ENCODE results near the gene SLC15A4.

The SLC15A4 gene

DNA sequence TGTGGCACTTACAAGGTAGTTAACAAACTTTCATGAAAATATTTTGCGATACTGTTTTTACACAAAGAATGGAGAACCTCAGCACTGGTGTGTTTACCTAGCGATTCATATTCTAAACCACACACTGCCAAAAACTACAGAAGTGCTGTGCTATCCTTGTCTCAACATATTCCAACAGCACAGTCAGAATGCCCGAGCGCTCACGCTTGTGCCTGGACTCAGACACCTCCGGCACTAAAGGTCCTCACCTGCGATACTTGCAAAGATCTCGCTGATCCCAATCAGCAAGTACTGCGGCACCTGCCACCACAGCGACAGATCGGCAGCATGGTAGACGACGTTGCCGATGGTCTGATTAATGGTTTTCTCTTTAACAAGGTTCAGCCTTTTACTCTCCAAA, 23.2 kb downstream of the SLC15A4 start:
- H3K27ac Mint-ChIP-seq: no peak overlapping the region
- DNase-seq: no peak
- H3K36me3 Mint-ChIP-seq: peaks cover 68 to 84% of the 10 kb centered on the region in 2 donors
- H3K9me3 Mint-ChIP-seq: no peaks in the 10 kb centered on the region
- H3K27me3 Mint-ChIP-seq: no peaks in the 10 kb centered on the region
- ATAC-seq (replicated peaks): no peak
- no peak overlapping the region for H3K4me3 Mint-ChIP-seq
- H3K4me1 Mint-ChIP-seq: peaks cover 60 to 78% of the 10 kb centered on the region in 2 donors

DNA sequence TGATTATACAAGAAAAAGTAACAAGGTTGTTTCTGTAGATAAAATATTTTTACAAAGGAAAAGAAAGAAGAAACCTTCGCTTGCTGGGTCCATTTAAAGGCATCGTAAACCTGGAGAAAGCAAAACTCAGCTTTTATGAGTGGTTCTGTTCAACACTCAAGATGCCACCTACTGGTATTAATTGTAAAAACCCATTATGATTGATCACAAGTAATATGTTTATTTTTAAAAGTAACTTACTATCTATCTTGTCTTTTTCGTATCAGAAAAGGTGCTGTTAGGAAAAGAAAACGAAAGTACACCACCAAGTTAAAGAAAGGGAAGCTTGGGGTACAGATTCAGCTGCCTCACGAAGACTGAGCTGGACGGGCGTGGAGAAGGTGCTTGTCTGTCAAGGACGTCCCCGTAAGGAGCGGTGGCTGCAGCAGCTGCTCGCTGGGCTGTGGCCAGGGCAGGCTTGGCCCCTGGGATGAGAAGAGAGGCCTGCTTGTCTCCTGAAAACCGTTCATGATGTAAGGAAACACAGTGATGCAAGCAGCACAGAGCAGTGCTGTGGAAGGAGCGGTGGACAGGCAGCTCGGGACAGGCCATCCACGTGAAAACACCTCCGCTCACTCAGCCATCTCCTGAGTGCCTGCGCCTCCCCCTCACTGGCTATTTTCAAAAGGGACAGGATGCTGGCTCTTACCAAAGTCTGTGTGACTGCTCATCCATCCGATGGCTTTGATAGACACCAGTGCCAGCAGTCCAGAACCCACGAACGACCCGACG, 25.0 kb downstream of the SLC15A4 start:
- H3K4me3 Mint-ChIP-seq: peak overlapping the region; percentile 54 to 83
- H3K27ac Mint-ChIP-seq: peak overlapping the region; percentile 99
- H3K4me1 Mint-ChIP-seq: peaks cover 72 to 87% of the 10 kb centered on the region in 2 donors
- H3K9me3 Mint-ChIP-seq: no peaks in the 10 kb centered on the region
- peaks cover 81 to 91% of the 10 kb centered on the region in 2 donors for H3K36me3 Mint-ChIP-seq
- DNase-seq (no peak), ATAC-seq (replicated peaks) (no peak)
- H3K27me3 Mint-ChIP-seq: no peaks in the 10 kb centered on the region

DNA sequence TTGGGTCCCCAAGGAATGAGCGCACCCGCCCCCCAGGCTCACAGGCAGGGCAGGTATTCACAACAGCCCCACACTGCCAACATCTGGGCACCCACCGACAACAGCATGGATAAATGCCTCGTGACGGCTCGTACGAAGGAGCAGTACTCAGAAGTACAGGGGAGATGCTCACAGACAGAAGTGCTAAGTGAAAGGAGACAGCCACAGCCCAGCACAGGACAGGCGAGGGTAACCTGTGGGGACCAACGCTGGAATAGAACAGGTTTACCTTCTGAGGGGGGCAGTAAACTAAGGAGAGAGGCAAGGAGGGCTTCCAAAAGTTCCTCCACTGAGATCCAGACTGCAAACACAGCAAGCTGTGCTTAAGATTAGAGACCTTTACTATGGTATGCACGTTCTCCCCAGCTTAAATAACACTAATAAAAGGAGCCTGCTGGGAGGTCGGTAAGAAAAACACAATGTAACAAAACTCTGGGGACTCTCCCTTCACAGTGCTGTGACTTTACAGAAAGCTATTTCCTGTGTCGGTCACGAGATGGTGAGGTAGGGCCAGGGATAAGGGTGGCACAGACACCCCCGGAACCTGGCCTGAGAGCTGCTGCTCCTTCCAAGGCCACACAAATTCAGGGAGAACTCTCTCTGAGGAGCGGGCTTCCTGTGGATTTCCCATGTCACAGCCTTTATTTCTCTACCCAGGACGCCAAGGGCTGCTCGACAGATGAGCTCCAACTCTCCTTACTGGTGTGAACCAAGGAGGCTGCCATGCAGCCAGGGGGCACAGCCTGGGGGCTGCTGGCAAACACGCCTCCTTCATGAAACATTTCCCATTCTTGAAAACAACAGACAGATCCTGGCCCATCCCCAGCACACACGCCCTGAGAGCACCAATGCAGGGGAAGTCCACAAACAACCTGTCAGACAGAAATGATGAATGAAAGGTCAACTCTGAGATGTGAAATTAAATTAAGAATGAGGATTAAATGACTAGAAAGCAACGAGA, 26.3 kb downstream of the SLC15A4 start:
- Mint-ChIP-seq H3K4me1 (peaks cover 67 to 86% of the 10 kb centered on the region in 2 donors), H3K9me3 (no peaks in the 10 kb centered on the region), H3K27ac (peak overlapping the region; percentile 99), H3K36me3 (peaks cover 75 to 90% of the 10 kb centered on the region in 2 donors), H3K27me3 (no peaks in the 10 kb centered on the region), H3K4me3 (peak overlapping the region; percentile 81 to 83)
- no peak for DNase-seq
- peak; percentile 64 to 69 for ATAC-seq (replicated peaks)

DNA sequence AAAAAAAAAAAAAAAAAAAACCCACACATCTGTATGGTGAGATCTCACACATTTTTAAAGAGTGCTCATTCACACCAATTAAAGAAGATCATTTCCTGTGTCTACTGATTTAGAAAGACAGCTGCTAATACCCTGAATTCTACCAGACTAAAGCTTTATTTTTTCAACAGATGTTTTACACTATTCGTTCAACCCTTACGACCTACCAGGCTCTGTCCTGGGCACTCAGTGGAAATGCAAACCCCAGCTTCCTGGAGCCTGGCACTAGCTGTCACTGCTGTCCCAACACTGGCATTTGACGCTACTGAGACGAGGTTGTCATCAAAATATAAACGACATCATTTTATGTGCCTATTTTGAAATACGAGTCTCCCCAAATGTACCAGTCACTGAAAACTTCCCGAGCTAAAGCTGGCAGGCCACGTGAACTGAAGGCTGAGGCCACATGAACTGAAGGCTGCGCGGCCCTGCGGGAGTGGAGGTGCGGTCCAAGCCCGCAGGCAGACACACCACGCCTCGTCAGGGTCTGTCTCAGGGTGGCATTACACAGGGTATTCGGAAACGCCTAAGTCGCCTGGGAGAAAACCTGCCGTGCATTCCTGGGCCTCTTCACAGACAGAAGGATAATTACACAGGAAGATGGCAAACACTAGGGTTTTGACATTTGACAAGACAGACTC, 27.2 kb downstream of the SLC15A4 start:
- no peaks in the 10 kb centered on the region for H3K9me3 Mint-ChIP-seq
- H3K36me3 Mint-ChIP-seq: peaks cover 80 to 95% of the 10 kb centered on the region in 2 donors
- no peaks in the 10 kb centered on the region for H3K27me3 Mint-ChIP-seq
- peak overlapping the region; percentile 81 to 83 for H3K4me3 Mint-ChIP-seq
- peaks cover 66 to 86% of the 10 kb centered on the region in 2 donors for H3K4me1 Mint-ChIP-seq
- peak overlapping the region; percentile 99 for H3K27ac Mint-ChIP-seq
- DNase-seq (no peak), ATAC-seq (replicated peaks) (peak in 1 of 2 donors; percentile 8)

DNA sequence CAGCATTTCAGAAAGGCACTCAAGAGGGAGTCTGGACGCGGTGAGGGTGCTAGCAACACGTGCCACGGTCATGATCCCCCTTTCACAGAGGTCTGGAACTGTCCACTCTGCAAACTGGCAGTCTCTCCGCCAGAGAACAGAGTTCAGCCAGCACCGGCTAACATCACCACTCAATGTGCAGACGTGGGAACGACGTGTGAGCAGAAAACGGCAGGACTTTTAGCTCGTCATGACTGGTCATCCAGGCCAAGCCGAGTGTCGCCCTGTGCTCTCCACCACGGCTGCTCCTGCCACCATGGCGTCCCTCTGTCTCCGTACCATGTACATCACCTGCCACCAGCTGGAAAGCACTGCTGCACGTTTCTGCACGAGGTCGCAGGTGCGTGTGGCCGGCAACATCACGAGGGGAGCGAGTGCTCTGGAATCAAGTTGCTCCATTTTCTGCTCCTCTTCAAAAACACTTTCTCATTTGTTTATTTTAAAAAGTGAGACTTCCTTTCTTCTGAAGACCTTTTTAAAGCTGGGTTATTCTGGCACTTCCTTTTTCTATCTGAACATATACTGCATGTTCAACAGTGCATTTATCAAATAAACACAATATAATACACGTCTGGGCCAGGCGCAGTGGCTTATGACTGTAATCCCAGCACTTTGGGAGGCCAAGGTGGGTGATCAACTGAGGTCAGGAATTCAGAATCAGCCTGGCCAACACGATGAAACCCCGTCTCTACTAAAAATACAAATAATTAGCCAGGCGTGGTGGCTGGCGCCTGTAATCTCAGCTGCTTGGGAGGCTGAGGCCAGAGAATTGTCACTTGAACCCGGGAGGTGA, 28.0 kb downstream of the SLC15A4 start:
- DNase-seq (no peak), ATAC-seq (replicated peaks) (peak; percentile 22 to 51)
- Mint-ChIP-seq H3K9me3 (no peaks in the 10 kb centered on the region), H3K4me1 (peaks cover 72 to 92% of the 10 kb centered on the region in 2 donors), H3K27ac (peak overlapping the region; percentile 99), H3K27me3 (no peaks in the 10 kb centered on the region), H3K36me3 (peaks cover 85 to 96% of the 10 kb centered on the region in 2 donors), H3K4me3 (peak overlapping the region; percentile 59 to 81)

DNA sequence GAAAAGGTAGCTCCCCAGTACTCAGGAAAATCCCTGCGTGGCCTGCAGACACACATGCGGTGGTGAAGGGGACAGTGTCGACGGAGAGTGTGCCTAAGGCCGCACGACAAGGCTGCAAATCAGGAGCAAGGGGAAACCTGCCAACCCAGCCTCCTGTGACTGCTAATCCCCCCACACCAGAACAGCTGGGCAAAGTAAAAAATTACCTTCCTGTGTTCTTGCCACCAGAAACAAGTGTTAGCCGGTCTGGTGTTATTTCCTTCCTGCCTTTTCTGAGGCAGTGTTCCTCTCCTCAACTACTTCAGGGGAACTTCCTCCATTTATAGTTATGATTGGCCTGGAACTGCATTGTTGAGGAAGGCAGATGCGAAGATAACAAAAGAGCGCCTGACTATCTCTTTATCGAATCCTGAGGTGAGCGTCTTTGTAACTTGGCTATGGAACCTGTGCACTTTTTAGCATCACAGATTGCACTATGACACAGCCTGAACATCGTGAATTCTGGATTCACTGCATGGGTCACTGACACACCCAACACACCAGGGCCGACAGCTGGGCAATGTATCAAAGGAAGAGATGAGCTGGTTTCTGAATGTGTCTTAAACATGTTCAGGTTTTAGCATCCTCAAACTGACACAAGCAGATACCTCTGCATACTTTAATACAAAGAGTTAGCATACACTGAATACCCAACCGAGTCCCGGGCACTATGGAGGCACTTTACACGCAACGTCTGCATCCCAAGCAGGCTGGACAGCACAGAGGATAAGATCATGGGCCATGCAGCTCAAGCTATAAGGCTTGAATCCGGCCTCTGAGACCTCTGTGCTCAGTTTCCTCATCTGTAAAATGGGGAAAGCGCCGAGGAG, 28.9 kb downstream of the SLC15A4 start:
- Mint-ChIP-seq H3K4me1 (peaks cover 74 to 99% of the 10 kb centered on the region in 2 donors), H3K27me3 (no peaks in the 10 kb centered on the region), H3K9me3 (no peaks in the 10 kb centered on the region), H3K4me3 (peak overlapping the region; percentile 59 to 81), H3K36me3 (peaks cover 84 to 95% of the 10 kb centered on the region in 2 donors), H3K27ac (peak overlapping the region; percentile 99)
- DNase-seq (peak; percentile 67), ATAC-seq (replicated peaks) (peak; percentile 58 to 59)

DNA sequence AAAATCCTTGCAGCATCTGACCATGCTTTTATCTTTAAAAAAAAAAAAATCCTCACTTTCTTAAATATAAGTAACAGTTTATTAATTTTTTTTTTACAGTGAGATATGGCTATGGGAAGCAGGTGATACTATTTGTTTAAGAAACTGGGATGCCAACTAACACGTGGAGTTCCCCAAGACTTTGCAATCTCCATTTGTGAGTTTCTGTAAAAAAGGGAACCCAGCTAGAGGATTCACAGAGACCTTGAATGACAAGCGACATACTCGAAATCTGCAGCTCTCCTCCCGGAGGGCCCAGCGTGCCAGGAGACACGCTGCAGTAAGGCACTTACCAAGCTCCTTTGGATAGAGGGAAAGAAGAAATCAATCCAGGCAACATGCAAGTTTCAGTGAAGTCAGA, 30.1 kb downstream of the SLC15A4 start:
- H3K4me1 Mint-ChIP-seq: peaks cover 73 to 96% of the 10 kb centered on the region in 2 donors

DNA sequence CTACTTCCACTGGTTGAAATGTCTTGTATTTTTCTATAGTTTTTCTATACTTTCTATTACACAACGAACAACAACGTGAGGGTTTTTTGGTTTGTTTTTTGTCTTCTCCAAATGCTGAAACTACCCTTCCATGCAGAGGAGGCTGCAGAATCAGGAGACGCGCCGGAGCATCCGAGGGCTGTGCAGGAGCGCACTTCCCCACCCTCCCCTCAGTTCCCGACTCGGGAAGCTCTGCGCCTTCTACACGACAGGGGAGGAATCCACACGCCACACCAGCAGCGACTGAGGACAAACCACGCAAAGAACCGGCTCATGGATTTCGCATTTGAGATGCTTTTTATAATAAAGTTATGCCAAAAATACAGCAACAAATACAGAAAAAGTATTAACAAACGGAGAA, 30.9 kb downstream of the SLC15A4 start:
- Mint-ChIP-seq H3K36me3 (peaks cover 73 to 82% of the 10 kb centered on the region in 2 donors), H3K4me3 (no peak overlapping the region), H3K27me3 (no peaks in the 10 kb centered on the region), H3K4me1 (peaks cover 72 to 94% of the 10 kb centered on the region in 2 donors), H3K27ac (peak overlapping the region; percentile 95), H3K9me3 (no peaks in the 10 kb centered on the region)
- ATAC-seq (replicated peaks): no peak
- DNase-seq: no peak

More for the DNA sequence above, 30.1 kb downstream of the SLC15A4 start:
- peak overlapping the region; percentile 99 for H3K27ac Mint-ChIP-seq
- H3K36me3 Mint-ChIP-seq: peaks cover 77 to 87% of the 10 kb centered on the region in 2 donors
- no peaks in the 10 kb centered on the region for H3K9me3 Mint-ChIP-seq
- no peak for DNase-seq
- no peaks in the 10 kb centered on the region for H3K27me3 Mint-ChIP-seq
- ATAC-seq (replicated peaks): no peak
- H3K4me3 Mint-ChIP-seq: peak overlapping the region; percentile 59 to 72

DNA sequence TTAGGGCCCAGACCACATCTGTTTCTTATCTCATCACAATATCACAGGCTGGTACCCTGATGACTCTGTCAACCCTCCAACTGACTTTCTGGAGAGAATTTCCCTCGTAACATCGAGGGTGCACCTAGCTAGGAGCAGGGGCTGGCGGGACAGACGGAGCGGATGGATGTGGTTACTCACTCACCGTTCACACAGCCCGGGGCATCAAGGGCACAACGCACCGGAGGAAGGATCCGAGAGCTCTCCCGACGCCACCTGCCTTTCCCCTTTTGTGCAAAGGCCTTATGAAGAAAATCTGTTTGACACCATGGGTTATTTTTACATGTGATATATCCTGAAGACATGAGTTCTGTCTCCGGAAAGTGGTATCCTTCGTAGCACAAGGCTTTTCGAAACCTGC, 31.4 kb downstream of the SLC15A4 start:
- Mint-ChIP-seq H3K9me3 (no peaks in the 10 kb centered on the region), H3K27ac (peak overlapping the region; percentile 95), H3K36me3 (peaks cover 69 to 77% of the 10 kb centered on the region in 2 donors), H3K4me1 (peaks cover 68 to 94% of the 10 kb centered on the region in 2 donors), H3K27me3 (no peaks in the 10 kb centered on the region), H3K4me3 (peak overlapping the region in 1 of 2 donors; percentile 63)
- no peak for ATAC-seq (replicated peaks)
- DNase-seq: no peak

DNA sequence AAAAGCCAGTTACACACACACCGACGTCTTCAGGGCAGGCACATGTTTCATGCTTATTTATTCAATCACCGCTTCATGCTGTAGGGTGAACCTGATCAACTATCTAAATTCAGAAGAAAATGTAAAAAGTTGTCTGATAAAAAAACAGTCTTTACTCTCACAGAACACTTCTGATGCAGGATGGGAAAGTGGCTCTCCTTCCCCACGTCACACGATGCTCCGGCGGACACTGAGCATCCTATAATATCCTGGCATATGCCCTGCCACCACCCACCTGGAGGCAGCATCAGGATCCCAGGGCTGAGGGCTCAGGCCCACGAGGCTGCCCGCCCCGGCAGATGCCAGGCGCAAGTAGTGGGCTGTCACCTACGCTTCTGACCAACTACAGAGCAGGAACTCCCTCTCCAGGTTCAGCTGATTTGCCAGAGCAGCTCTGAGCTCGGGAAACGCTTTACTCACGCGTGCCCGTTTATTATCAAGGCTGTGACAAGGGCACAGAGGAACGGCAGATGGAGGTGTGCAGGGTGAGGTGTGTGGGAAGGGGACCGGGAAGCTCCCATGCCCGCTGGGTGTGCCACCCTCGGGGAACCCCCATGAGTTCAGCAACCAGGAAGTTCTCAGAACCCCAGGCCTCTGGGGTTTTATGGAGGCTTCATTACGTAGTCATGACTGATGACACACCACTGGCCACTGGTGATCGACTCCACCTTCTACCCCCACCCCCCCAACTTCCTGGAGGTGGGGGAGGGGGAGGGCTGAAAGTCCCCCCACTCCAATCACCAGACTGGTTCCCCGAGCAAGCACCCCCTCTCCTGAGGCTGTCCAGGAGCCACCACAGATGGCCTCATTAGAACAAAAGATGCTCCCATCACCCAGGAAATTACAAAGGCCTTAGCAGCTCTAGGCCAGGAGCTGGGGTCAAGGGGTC, 32.1 kb downstream of the SLC15A4 start:
- Mint-ChIP-seq H3K36me3 (peaks cover 62 to 72% of the 10 kb centered on the region in 2 donors), H3K27me3 (no peaks in the 10 kb centered on the region), H3K9me3 (no peaks in the 10 kb centered on the region), H3K27ac (peak overlapping the region; percentile 95), H3K4me1 (peaks cover 64 to 94% of the 10 kb centered on the region in 2 donors), H3K4me3 (peak overlapping the region in 1 of 2 donors; percentile 63)
- peak; percentile 17 to 23 for ATAC-seq (replicated peaks)
- DNase-seq: no peak

DNA sequence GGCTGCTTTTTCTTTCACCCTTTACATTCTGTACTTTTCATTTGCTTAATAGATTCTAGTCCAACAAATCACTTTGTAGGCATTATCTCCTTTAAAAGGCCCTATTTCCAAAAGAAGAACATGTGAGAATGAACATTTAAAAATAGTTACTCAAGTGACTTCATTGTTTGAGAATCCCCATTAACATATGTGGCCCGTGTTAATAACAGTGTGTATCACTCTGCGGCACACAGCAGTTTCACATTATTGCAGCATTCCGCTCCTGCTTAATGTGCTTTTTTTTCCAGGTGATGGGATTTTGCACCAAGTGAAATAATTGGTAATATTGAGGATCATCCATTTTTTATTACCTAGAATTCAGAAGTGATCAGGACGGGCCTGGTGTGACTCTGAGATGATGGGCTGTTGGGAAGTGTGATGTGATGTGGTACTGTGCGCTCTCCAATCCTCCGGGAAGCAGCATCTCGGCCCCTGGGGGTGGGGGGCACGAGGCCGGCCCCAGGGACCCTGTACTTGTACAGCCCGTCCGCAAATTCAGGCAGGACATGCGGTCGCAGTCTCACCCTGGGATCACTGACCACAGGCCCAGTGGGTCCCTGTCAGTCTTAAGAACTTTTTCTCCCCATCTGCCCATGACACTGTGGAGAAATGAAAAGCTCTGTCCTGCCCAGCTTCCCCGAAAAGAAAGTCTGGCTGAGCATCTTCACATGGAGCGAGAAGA, 32.9 kb downstream of the SLC15A4 start:
- H3K4me1 Mint-ChIP-seq: peaks cover 56 to 86% of the 10 kb centered on the region in 2 donors
- H3K9me3 Mint-ChIP-seq: no peaks in the 10 kb centered on the region
- no peak for DNase-seq
- H3K27ac Mint-ChIP-seq: peak overlapping the region; percentile 95
- no peaks in the 10 kb centered on the region for H3K27me3 Mint-ChIP-seq
- no peak for ATAC-seq (replicated peaks)
- H3K36me3 Mint-ChIP-seq: peaks cover 54 to 64% of the 10 kb centered on the region in 2 donors
- no peak overlapping the region for H3K4me3 Mint-ChIP-seq
